ENCODE measurements around the gene CDC25C. TPM values are rescaled to one million over a fixed set of nuclear protein-coding genes. Genes with fewer than 3 reads are reported as not detected.

Gene CDC25C
- total and polyA plus RNA-seq, 2 experiments from 2014 or later = 2.9 to 4.5 TPM

DNA sequence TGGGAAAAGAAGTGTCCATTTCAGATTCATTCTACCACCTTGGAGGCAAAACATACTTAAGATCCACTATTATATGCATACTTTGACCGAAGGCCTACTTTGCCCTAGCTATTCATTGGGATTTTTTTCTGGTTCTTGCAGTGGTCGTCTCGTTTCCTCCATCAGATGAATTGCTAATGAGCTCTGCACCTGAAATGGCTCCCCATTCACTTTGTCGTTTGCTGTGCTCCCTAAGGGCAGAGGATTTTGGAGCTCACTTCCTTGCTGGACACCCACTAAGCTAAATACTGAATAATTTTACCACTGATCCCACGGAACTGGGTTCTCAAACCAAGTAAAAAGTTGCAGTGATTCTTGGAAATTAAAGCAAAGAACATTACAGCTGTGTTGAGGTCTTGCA is 22.8 kb upstream of the CDC25C start:
- peaks cover 63% of the 10 kb centered on the region for H3K79me2 ChIP-seq (ENCODE audit: insufficient read depth)
- no peaks in the 10 kb centered on the region for H3K27me3 ChIP-seq (replicated peaks; ENCODE audit: insufficient read depth)
- DNase-seq = no peak
- peaks cover 59% of the 10 kb centered on the region for H3F3A ChIP-seq (ENCODE audit: insufficient read depth)
- 0 out of 2 replicates have a peak, but pooled peaks cover 3% of the 10 kb centered on the region for H4K20me1 ChIP-seq (ENCODE audit: insufficient read depth)
- peak overlapping the region; percentile 77 for H3K27ac ChIP-seq
- H3K9me3 ChIP-seq (ENCODE audit: low read depth) = no peaks in the 10 kb centered on the region
- in situ Hi-C loops (cut with MboI) = no loop called here
- H3K4me1 ChIP-seq (ENCODE audit: insufficient read depth) = peaks cover 44% of the 10 kb centered on the region
- H3K9ac ChIP-seq = peak overlapping the region; percentile 96
- TF ChIP-seq EZH2phosphoT487 (IDR thresholded peaks at IDR 0.05; ENCODE audit: insufficient read depth, low read depth) = no peak
- no peak for TF ChIP-seq EZH2 (IDR thresholded peaks at IDR 0.05; ENCODE audit: insufficient read depth, poor library complexity, severe bottlenecking)
- H3K4me3 ChIP-seq = peak overlapping the region; percentile 90
- no peak overlapping the region for H2AFZ ChIP-seq
- 0 to 5% methylated on average over 5 of the region's 5 CpGs for WGBS, 2 experiments (ENCODE audit: low coverage in 1 of 2, low lambda C conversion rate in 2 of 2, missing lambda C conversion rate in 2 of 2)
- peak overlapping the region; percentile 96 for H3K4me2 ChIP-seq (ENCODE audit: unreplicated experiment)
- H3K36me3 ChIP-seq (ENCODE audit: low read depth) = no peaks in the 10 kb centered on the region
- no peaks in the 10 kb centered on the region for H3K9me2 ChIP-seq (ENCODE audit: insufficient read depth)

DNA sequence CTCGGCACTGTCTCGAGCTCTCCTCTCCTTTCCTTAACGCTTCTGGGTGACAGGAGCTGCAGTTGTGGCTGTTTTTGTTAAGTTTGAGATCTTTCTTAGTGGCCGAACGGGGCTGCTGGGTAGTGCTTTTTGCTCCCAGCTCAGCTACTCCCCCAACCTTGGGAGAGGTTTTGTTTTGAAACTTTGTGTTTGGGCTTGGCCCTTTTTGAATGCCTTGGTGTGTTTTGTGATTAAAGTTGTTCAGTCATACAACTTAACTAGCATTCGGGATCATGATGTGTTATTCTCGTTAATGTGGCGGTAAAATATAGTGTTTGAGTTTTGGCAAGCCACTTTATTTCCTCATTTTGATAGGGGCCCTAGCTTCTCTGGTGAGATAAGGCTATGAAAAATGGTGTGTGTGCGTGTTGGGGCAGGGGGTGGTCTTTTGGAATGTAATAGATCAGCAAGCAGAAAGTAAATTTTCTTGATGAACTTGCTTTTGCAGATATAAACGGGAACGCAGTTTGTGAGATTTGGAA is 22.0 kb upstream of the CDC25C start:
- Histone ChIP-seq H3K9ac (peak overlapping the region; percentile 96), H3K79me2 (ENCODE audit: insufficient read depth) (peaks cover 56% of the 10 kb centered on the region), H3K9me3 (ENCODE audit: low read depth) (no peaks in the 10 kb centered on the region), H2AFZ (peak overlapping the region; percentile 78), H3K4me1 (ENCODE audit: insufficient read depth) (peaks cover 45% of the 10 kb centered on the region), H3F3A (ENCODE audit: insufficient read depth) (peaks cover 66% of the 10 kb centered on the region), H3K4me2 (ENCODE audit: unreplicated experiment) (peak overlapping the region; percentile 96), H4K20me1 (ENCODE audit: insufficient read depth) (no peaks in the 10 kb centered on the region), H3K36me3 (ENCODE audit: low read depth) (no peaks in the 10 kb centered on the region), H3K9me2 (ENCODE audit: insufficient read depth) (no peaks in the 10 kb centered on the region), H3K4me3 (peak overlapping the region; percentile 90), H3K27ac (peak overlapping the region; percentile 77), H3K27me3 (replicated peaks; ENCODE audit: insufficient read depth) (no peaks in the 10 kb centered on the region)
- TF ChIP-seq EZH2phosphoT487 (IDR thresholded peaks at IDR 0.05; ENCODE audit: insufficient read depth, low read depth) (no peak), EZH2 (IDR thresholded peaks at IDR 0.05; ENCODE audit: insufficient read depth, poor library complexity, severe bottlenecking) (no peak)
- 1% methylated on average over 10 to 11 of the region's 11 CpGs for WGBS, 2 experiments (ENCODE audit: low coverage in 1 of 2, low lambda C conversion rate in 2 of 2, missing lambda C conversion rate in 2 of 2)
- in situ Hi-C loops (cut with MboI) = no loop called here
- peak; percentile 72 for DNase-seq

DNA sequence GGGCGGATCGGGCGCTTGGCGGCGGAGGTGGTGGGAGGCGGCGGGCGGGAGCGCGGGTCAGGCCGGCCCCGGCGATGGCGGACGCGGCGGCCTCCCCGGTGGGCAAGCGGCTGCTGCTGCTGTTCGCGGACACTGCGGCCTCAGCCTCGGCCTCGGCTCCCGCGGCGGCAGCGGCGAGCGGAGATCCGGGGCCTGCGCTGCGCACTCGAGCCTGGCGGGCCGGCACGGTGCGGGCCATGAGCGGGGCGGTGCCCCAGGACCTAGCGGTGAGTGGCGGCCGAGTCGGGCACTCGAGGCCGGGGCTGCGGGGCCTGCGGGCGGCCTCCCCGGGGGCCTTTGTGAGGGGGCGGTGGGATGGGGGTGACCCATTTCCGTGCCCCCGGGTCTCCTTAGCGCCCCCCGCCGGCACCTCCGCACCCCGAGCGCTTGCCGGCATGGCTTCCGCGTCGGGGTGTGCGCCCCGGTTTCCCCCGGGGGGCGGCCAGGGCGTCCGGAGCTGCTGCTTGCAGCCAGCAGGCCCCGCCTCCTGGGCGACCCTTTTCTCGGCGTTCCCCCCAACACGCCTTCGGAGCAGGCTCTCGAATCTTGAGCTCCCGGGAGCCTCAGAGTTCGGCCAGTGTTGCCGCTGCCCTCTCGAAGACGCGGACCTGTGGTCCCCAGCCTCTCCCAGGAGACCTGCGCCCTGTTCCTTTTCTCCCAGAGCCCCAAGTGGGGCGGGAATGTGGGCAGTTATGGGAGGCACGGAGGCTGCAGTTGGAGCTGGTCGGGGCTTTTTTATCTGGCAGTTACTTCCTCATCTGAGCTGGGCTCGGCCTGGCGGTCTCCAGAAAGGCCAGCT is 21.3 kb upstream of the CDC25C start:
- Histone ChIP-seq H3K4me3 (peak overlapping the region; percentile 90), H3K27ac (peak overlapping the region; percentile 77), H3K9me3 (ENCODE audit: low read depth) (no peaks in the 10 kb centered on the region), H3K36me3 (ENCODE audit: low read depth) (no peaks in the 10 kb centered on the region), H3K4me2 (ENCODE audit: unreplicated experiment) (peak overlapping the region; percentile 96), H3F3A (ENCODE audit: insufficient read depth) (peaks cover 73% of the 10 kb centered on the region), H2AFZ (peak overlapping the region; percentile 78), H3K9me2 (ENCODE audit: insufficient read depth) (no peaks in the 10 kb centered on the region), H3K27me3 (replicated peaks; ENCODE audit: insufficient read depth) (no peaks in the 10 kb centered on the region), H3K79me2 (ENCODE audit: insufficient read depth) (peaks cover 49% of the 10 kb centered on the region), H3K9ac (peak overlapping the region; percentile 96), H3K4me1 (ENCODE audit: insufficient read depth) (peaks cover 45% of the 10 kb centered on the region), H4K20me1 (ENCODE audit: insufficient read depth) (no peaks in the 10 kb centered on the region)
- 0 to 1% methylated on average over 15 to 64 of the region's 88 CpGs for WGBS, 2 experiments (ENCODE audit: low coverage in 1 of 2, low lambda C conversion rate in 2 of 2, missing lambda C conversion rate in 2 of 2)
- peak; percentile 72 for DNase-seq
- in situ Hi-C loops (cut with MboI) = no loop called here
- TF ChIP-seq EZH2 (IDR thresholded peaks at IDR 0.05; ENCODE audit: insufficient read depth, poor library complexity, severe bottlenecking) = no peak
- no peak for TF ChIP-seq EZH2phosphoT487 (IDR thresholded peaks at IDR 0.05; ENCODE audit: insufficient read depth, low read depth)

DNA sequence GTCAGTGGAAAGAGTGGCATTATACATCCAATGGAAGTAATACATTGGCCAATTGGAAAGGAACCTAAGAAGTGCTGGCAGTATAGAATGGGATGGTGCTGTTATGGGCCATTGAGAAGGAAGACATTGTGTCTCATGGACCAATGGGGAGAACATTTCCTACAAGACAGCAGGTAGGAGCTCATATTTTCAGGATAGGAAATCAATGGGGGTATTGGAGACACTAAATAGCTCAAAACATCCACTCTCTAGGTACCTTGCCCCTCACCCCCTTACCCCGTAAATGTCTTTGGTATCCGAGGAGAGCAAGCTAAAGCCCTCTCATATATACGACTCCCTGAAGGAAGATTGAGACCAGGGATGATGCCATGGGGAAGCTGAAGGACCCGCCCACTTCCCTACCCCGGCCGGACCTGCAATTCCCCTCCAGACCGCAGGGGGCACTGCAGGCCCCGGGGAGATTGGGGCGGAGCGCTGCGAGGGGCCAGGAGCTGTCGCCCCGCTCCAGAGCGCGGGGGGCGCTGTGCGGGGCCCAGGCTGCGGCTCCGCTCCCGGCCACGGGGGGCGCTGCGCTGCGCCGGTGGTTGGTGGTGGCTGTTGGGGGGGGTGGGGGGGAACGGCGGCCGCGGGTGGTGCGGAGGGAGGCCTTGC is 20.6 kb upstream of the CDC25C start, which contains the start of gene KDM3B:
KDM3B (plus strand) TSS at position 615 of the 651 bp plus-strand sequence. CDS start 111 bp downstream, outside the sequence.
- H3K27ac ChIP-seq = peak within 1 kb of the TSS; percentile 77
- H3K9me3 ChIP-seq (ENCODE audit: low read depth) = no peaks in the 10 kb centered on the region
- no peaks in the 10 kb centered on the region for H3K9me2 ChIP-seq (ENCODE audit: insufficient read depth)
- H4K20me1 ChIP-seq (ENCODE audit: insufficient read depth) = no peaks in the 10 kb centered on the region
- peak within 1 kb of the TSS; percentile 78 for H2AFZ ChIP-seq
- DNase-seq = peak; percentile 89
- H3K79me2 ChIP-seq (ENCODE audit: insufficient read depth) = peaks cover 42% of the 10 kb centered on the region
- WGBS, 2 experiments (ENCODE audit: low coverage in 1 of 2, low lambda C conversion rate in 2 of 2, missing lambda C conversion rate in 2 of 2) = 11% methylated on average over 11 to 23 of the region's 30 CpGs
- H3K4me3 ChIP-seq = peak within 1 kb of the TSS; percentile 90
- TF ChIP-seq EZH2phosphoT487 (IDR thresholded peaks at IDR 0.05; ENCODE audit: insufficient read depth, low read depth) (no peak), EZH2 (IDR thresholded peaks at IDR 0.05; ENCODE audit: insufficient read depth, poor library complexity, severe bottlenecking) (no peak)
- no peaks in the 10 kb centered on the region; the same call in 1 of the 2 replicates for H3K36me3 ChIP-seq (ENCODE audit: low read depth)
- H3K4me1 ChIP-seq (ENCODE audit: insufficient read depth) = peaks cover 45% of the 10 kb centered on the region
- in situ Hi-C loops (cut with MboI) = no loop called here
- peaks cover 80% of the 10 kb centered on the region for H3F3A ChIP-seq (ENCODE audit: insufficient read depth)
- H3K4me2 ChIP-seq (ENCODE audit: unreplicated experiment) = peak within 1 kb of the TSS; percentile 96
- H3K9ac ChIP-seq = peak within 1 kb of the TSS; percentile 96
- no peaks in the 10 kb centered on the region for H3K27me3 ChIP-seq (replicated peaks; ENCODE audit: insufficient read depth)

All from GM23248 (cell line).